Astrocyte of the spinal cord (primary cell): Measurements from ENCODE around the gene PDGFRA.

Source experiments
- DNase-seq: peaks from one replicate; pipeline ENCODE4 v3.0.0; 2011; ENCODE audit warnings: low read depth, low spot score
- H3K4me3 ChIP-seq: 2 replicates; pipeline ENCODE4 v1.5.1; 2011; ENCODE audit warnings: low read depth, mild to moderate bottlenecking, low read length, moderate library complexity
- in situ Hi-C: cut with HindIII; loops from 2 replicates; pipeline ENCODE4 v1.10.0; 2017; ENCODE audit warnings: low sequenced_read_pairs
- TF ChIP-seq, protein P1 (sequence below): IDR thresholded peaks from 2 replicates; pipeline ENCODE4 v1.5.1; 2012; ENCODE audit warnings: low read depth, mild to moderate bottlenecking, low read length, inconsistent platforms

The PDGFRA gene

DNA sequence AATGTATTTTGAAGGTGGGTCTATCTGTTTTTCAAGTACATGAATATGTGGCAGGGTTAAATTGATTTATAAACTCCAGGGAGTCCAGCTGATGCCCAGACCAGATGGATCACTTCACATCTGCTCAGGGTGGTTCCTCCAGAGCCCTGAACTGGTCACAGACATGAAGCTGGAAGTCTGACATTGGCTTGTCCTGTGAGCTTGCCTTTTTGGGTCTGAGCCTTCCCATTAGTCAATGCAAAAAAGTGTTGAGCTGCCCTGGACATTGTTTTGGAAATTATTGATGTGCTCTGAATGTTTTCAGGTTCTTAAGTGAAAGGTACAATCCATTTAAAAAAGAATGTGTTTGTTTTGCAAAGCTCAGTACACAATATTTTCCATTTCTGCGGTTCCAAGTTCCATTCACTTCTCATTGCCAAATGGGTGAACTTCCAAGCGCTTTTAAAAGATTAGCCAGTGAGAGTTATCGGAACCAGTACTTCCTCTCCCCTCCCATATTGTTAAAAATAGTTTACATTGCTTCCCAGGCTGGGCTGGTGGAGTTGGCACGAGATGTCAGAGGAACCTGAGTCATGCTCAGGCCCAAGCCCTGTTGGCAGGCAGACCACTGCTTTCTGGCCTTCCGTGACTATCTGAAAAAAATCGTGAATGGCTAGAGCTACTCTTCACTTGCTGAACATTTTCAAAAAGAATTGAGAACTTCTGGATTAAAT lies 52.1 kb downstream of the PDGFRA start:
- peak; percentile 89 for DNase-seq
- TF ChIP-seq, protein P1, sequence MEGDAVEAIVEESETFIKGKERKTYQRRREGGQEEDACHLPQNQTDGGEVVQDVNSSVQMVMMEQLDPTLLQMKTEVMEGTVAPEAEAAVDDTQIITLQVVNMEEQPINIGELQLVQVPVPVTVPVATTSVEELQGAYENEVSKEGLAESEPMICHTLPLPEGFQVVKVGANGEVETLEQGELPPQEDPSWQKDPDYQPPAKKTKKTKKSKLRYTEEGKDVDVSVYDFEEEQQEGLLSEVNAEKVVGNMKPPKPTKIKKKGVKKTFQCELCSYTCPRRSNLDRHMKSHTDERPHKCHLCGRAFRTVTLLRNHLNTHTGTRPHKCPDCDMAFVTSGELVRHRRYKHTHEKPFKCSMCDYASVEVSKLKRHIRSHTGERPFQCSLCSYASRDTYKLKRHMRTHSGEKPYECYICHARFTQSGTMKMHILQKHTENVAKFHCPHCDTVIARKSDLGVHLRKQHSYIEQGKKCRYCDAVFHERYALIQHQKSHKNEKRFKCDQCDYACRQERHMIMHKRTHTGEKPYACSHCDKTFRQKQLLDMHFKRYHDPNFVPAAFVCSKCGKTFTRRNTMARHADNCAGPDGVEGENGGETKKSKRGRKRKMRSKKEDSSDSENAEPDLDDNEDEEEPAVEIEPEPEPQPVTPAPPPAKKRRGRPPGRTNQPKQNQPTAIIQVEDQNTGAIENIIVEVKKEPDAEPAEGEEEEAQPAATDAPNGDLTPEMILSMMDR: no peak
- in situ Hi-C loops: no loop called here

DNA sequence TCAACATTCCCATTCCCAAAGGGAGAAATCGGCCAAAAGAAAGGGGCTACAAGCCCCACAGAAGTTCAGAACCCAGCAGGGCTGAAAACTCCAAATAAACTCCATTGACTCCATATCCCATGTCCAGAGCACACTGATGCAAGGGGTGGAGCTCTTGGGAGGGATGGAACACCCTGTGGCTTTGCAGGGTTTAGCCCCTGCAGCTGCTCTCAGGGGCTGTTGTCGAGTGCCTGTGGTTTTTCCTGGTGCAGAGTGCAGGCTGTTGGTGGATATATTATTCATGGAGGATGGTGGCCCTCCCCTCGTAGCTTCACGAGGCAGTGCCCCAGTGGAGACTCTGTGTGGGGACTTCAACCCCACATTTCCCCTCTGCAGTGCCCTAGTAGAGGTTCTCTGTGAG lies 53.7 kb downstream of the PDGFRA start:
- in situ Hi-C loops: no loop called here
- TF ChIP-seq, protein P1: no peak
- DNase-seq: no peak
- no peak overlapping the region for H3K4me3 ChIP-seq

More for the DNA sequence above, 52.1 kb downstream of the PDGFRA start:
- H3K4me3 ChIP-seq: no peak overlapping the region

DNA sequence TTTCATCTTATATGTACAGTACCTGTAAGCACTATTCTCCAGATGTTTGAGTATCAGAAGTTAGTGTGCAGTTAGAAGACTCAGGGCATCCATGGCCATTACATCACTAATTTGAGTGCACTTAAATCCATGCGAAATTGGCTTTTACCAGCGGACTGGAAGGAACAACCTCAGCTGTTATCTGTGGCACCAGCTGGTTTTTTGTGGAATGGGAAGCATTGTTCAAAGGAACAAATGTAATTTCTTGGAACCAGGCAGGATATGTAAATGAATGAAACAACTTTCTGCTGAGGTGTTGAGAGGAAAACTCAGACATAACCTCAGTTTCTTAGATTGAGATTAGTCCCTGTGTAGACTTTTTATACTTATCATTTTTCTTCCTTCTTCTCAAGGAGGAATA lies 60.2 kb downstream of the PDGFRA start:
- no peak for DNase-seq
- in situ Hi-C loops: no loop called here
- TF ChIP-seq, protein P1: no peak

DNA sequence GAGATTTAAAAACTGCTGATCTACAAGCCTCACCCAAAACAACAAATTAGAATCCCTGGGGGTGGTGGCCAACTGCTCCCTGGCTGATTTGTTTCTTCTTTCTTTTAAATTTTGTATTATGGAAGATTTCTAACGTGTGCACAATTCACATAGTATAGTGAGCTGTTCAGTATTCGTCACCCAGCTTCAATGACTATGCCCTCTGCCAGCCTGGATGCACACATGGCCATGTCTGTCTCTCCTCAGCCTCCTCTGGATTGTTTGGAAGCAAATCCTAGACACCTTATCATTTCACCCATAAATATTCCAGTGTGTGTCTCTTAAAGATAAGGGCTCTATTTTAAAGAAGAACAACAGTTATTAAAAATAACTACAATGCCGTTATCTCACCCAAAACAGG lies 61.9 kb downstream of the PDGFRA start:
- in situ Hi-C loops: no loop called here
- DNase-seq: no peak
- TF ChIP-seq, protein P1: no peak
- H3K4me3 ChIP-seq: no peak overlapping the region

More for the DNA sequence above, 60.2 kb downstream of the PDGFRA start:
- H3K4me3 ChIP-seq: no peak overlapping the region

DNA sequence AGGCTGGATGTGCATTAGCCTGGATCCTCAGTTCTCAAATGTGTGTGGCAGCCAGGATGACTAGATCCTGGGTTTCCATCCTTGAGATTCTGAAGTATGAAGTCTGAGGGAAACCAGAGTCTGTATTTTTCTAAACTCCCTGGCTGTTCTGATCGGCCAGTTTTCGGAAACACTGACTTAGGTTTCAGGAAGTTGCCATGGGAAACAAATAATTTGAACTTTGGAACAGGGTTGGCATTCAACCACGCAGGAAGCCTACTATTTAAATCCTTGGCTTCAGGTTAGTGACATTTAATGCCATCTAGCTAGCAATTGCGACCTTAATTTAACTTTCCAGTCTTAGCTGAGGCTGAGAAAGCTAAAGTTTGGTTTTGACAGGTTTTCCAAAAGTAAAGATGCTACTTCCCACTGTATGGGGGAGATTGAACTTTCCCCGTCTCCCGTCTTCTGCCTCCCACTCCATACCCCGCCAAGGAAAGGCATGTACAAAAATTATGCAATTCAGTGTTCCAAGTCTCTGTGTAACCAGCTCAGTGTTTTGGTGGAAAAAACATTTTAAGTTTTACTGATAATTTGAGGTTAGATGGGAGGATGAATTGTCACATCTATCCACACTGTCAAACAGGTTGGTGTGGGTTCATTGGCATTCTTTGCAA lies 67.6 kb downstream of the PDGFRA start:
- DNase-seq: no peak
- no peak overlapping the region for H3K4me3 ChIP-seq
- in situ Hi-C loops: no loop called here

DNA sequence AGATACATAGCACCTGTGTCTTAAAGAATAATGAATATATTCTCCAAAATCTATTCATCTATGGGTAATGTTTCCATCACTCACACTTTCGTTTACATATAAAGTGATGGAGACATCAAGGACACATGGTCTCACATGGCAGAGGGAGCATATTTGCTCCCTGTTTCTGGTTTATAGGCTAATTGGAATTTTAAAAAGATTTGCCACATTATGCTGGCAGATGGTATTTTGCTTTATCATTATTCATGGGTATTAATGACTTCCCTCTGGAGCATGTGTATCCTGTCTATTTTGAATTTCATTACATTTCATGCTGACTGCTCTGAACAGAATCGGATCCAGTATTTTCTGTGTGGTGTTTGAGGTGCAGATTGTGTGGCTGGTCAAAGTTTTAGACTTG lies 79.0 kb downstream of the PDGFRA start:
- H3K4me3 ChIP-seq: no peak overlapping the region
- TF ChIP-seq, protein P1: no peak
- in situ Hi-C loops: no loop called here
- DNase-seq: no peak

More for the DNA sequence above, 67.6 kb downstream of the PDGFRA start:
- TF ChIP-seq, protein P1: no peak
